PC-9 (cell line): ENCODE data around the gene LAGE3. TPM values are rescaled to one million over a fixed set of nuclear protein-coding genes. Genes with fewer than 3 reads are reported as not detected.
A peak's percentile ranks its signal among the peaks of the same experiment; 100 is the strongest.

ENCODE experiments used
- BruUV-seq: library from RNA; stranded (reverse); fragments of 400-500 nt; replicated peaks from 2 replicates; lab custom pipeline; 2021; lab: Mats Ljungman, UMichigan
- CTCF ChIA-PET: fragments of 300-600 bp; sonication (Branson Sonifier 250); formaldehyde crosslinking; loops from one replicate; lab custom pipeline; 2022; ENCODE audit warnings: antibody characterized with exemption; lab: Charles Lee
- POLR2A ChIA-PET: fragments of 300-600 bp; sonication (Branson Sonifier 250); formaldehyde crosslinking; loops from one replicate; lab custom pipeline; 2022; ENCODE audit warnings: antibody characterized with exemption; ENCODE audit not compliant: unreplicated experiment; lab: Charles Lee
- DNase-seq, 2 experiments: peaks; one replicate each; pipeline versions ENCODE4 v3.0.0 to v3.0.0-alpha.2; 2015 to 2022; ENCODE audit warnings: mixed read lengths in 1 of 2
- H2AFZ ChIP-seq: fragments of 200-600 bp; sonication (generic); 2 replicates; pipeline ENCODE4 v1.8.1; 2017; ENCODE audit warnings: antibody characterized with exemption
- H3F3A ChIP-seq: fragments of 200-600 bp; sonication (generic); 2 replicates; pipeline ENCODE4 v1.8.1; 2017; ENCODE audit warnings: antibody characterized with exemption, mild to moderate bottlenecking, low read depth; ENCODE audit not compliant: insufficient read depth
- H3K27ac ChIP-seq: fragments of 200-600 bp; sonication (generic); 2 replicates; pipeline ENCODE4 v1.6.1; 2016; ENCODE audit warnings: mixed run types
- H3K27me3 ChIP-seq: fragments of 200-600 bp; sonication (generic); 2 replicates; pipeline ENCODE4 v1.6.1; 2016; ENCODE audit warnings: low read depth, mixed run types; ENCODE audit not compliant: insufficient read depth
- H3K36me3 ChIP-seq: fragments of 200-600 bp; sonication (generic); 2 replicates; pipeline ENCODE4 v1.6.1; 2016; ENCODE audit warnings: low read depth, mixed run types
- H3K4me1 ChIP-seq: fragments of 200-600 bp; sonication (generic); replicated peaks from 2 replicates; pipeline ENCODE4 v1.6.1; 2016; ENCODE audit warnings: mixed run types; ENCODE audit not compliant: insufficient read depth
- H3K4me2 ChIP-seq: fragments of 200-600 bp; sonication (generic); 2 replicates; pipeline ENCODE4 v1.6.1; 2017; ENCODE audit warnings: mixed run types
- H3K4me3 ChIP-seq: fragments of 200-600 bp; sonication (generic); 2 replicates; pipeline ENCODE4 v1.6.1; 2016; ENCODE audit warnings: mixed run types
- H3K79me2 ChIP-seq: fragments of 200-600 bp; sonication (generic); 2 replicates; pipeline ENCODE4 v1.6.1; 2017; ENCODE audit warnings: low read depth, mixed run types
- H3K9me2 ChIP-seq: fragments of 200-600 bp; sonication (generic); 2 replicates; pipeline ENCODE4 v1.8.1; 2017; ENCODE audit warnings: mild to moderate bottlenecking; ENCODE audit not compliant: insufficient read depth
- H3K9me3 ChIP-seq: fragments of 200-600 bp; sonication (generic); 2 replicates; pipeline ENCODE4 v1.8.1; 2016; ENCODE audit warnings: low read depth; ENCODE audit not compliant: insufficient read depth
- H4K20me1 ChIP-seq: fragments of 200-600 bp; sonication (generic); 2 replicates; pipeline ENCODE4 v1.8.1; 2017; ENCODE audit not compliant: insufficient read depth
- CTCF ChIP-seq: fragments of 200-600 bp; sonication (generic); conservative IDR thresholded peaks from 2 replicates; pipeline ENCODE4 v1.6.1; 2017; ENCODE audit warnings: mixed run types, antibody characterized with exemption, mild to moderate bottlenecking, moderate library complexity
- EZH2 ChIP-seq: fragments of 200-600 bp; sonication (generic); IDR thresholded peaks from 2 replicates; pipeline ENCODE4 v1.8.0; 2017; ENCODE audit warnings: antibody characterized with exemption, low read depth
- intact Hi-C: fragments of 100-400 bp; cut with micrococcal nuclease; formaldehyde crosslinking; loops from one replicate; pipeline ENCODE4 v1.10.0; 2022; ENCODE audit not compliant: unreplicated experiment
- microRNA-seq: library from miRNA; unstranded; fragments of <30 nt; microRNA quantifications from one replicate; pipeline ENCODE4 v1.2.0, GENCODE V29; 2021; ENCODE audit warnings: borderline number of aligned reads, borderline replicate concordance
- total RNA-seq: library from RNA; stranded (reverse); gene quantifications from 2 replicates; pipeline ENCODE4 v1.2.3, GENCODE V29; 2021

The LAGE3 gene
- total RNA-seq, 1 experiment from 2014 or later: 63.9 TPM

GRCh38 chrX:154429711-154430110 lies 49.4 kb downstream of the LAGE3 start:
- H3K9me2 ChIP-seq: no peaks in the 10 kb centered on the region
- H3K4me2 ChIP-seq: peak overlapping the region; percentile 95
- H3F3A ChIP-seq: no peaks in the 10 kb centered on the region
- ChIA-PET CTCF (no interaction called here), POLR2A (interaction anchor here (0.6 kb wide), 1 partner anchor 47 kb away, joined by 4 read pairs; no protein-coding TSS in a partner anchor)
- H3K4me3 ChIP-seq: peak overlapping the region; percentile 67; the same call in 1 of the 2 replicates
- H4K20me1 ChIP-seq: no peaks in the 10 kb centered on the region
- peaks cover 19% of the 10 kb centered on the region for H3K79me2 ChIP-seq
- BruUV-seq: TSS peak; percentile 70
- peaks cover 6% of the 10 kb centered on the region for H3K4me1 ChIP-seq
- DNase-seq: no peak
- no peaks in the 10 kb centered on the region for H3K36me3 ChIP-seq
- no peaks in the 10 kb centered on the region for H3K9me3 ChIP-seq
- intact Hi-C loops: no loop called here
- H2AFZ ChIP-seq: no peak overlapping the region
- H3K27me3 ChIP-seq: no peaks in the 10 kb centered on the region
- TF ChIP-seq CTCF (no peak), EZH2 (no peak)
- no peak overlapping the region for H3K27ac ChIP-seq

GRCh38 chrX:154428176-154429171 lies 50.6 kb downstream of the LAGE3 start, which contains the start of gene ATP6AP1:
ATP6AP1 (plus strand) TSS chrX:154428677; CDS start chrX:154428693, 16 bp downstream.
- BruUV-seq: no TSS peak
- peaks cover 6% of the 10 kb centered on the region for H3K4me1 ChIP-seq
- H3K9me2 ChIP-seq: no peaks in the 10 kb centered on the region
- peak within 1 kb of the TSS; percentile 67 for H3K4me3 ChIP-seq
- peak within 1 kb of the TSS; percentile 95 for H3K4me2 ChIP-seq
- H4K20me1 ChIP-seq: no peaks in the 10 kb centered on the region
- H3K79me2 ChIP-seq: peaks cover 19% of the 10 kb centered on the region
- H3K9me3 ChIP-seq: no peaks in the 10 kb centered on the region
- H3F3A ChIP-seq: no peaks in the 10 kb centered on the region
- H2AFZ ChIP-seq: peak within 1 kb of the TSS; percentile 78
- DNase-seq: peak; percentile 83 to 97
- intact Hi-C loops: no loop called here
- TF ChIP-seq EZH2: no peak
- TF ChIP-seq CTCF: no peak
- no peaks in the 10 kb centered on the region for H3K27me3 ChIP-seq
- H3K36me3 ChIP-seq: no peaks in the 10 kb centered on the region
- POLR2A ChIA-PET: interaction anchor here (0.6 kb wide), 1 partner anchor 17 kb away, joined by 3 read pairs; no protein-coding TSS in a partner anchor
- CTCF ChIA-PET: interaction anchor here (0.5 kb wide), 1 partner anchor 52 kb away, joined by 4 read pairs; no protein-coding TSS in a partner anchor
- H3K27ac ChIP-seq: no peak within 1 kb of the TSS

Small RNA genes lying within 50 kb of the gene (microRNA-seq; reads per million reads assigned to microRNA genes)
- gene MIR6858: 5.4 reads per million

Other genes with a start within 250 kb of the LAGE3 start
- not detected in 2 replicates for gene OPN1MW3, start 221.7 kb downstream of the LAGE3 start, total RNA-seq
- not detected in 2 replicates for gene TEX28, start 184.2 kb downstream of the LAGE3 start, total RNA-seq
- gene TKTL1, start 183.5 kb downstream of the LAGE3 start, total RNA-seq: not detected in 2 replicates
- gene FLNA, start 104.6 kb downstream of the LAGE3 start, total RNA-seq: 1,841 and 2,308 TPM in 2 replicates
- gene EMD, start 100.0 kb downstream of the LAGE3 start, total RNA-seq: 132 and 164 TPM in 2 replicates
- 3,447 and 3,685 TPM in 2 replicates for gene RPL10, start 80.9 kb downstream of the LAGE3 start, total RNA-seq
- 25.9 and 28.3 TPM in 2 replicates for gene DNASE1L1, start 70.0 kb downstream of the LAGE3 start, total RNA-seq
- gene TAFAZZIN, start 67.7 kb downstream of the LAGE3 start, total RNA-seq: 95.8 and 134 TPM in 2 replicates
- 112 and 119 TPM in 2 replicates for gene ATP6AP1, start 50.6 kb downstream of the LAGE3 start, total RNA-seq
- 116 and 123 TPM in 2 replicates for gene GDI1, start 42.1 kb downstream of the LAGE3 start, total RNA-seq
- 82.1 and 89.4 TPM in 2 replicates for gene FAM50A, start 35.1 kb downstream of the LAGE3 start, total RNA-seq
- gene PLXNA3, start 21.0 kb downstream of the LAGE3 start, total RNA-seq: 109 and 124 TPM in 2 replicates
- 80.7 and 81.6 TPM in 2 replicates for gene UBL4A, start 7.3 kb upstream of the LAGE3 start, total RNA-seq
- 38.3 and 54.9 TPM in 2 replicates for gene SLC10A3, start 11.3 kb upstream of the LAGE3 start, total RNA-seq
- gene FAM3A, start 37.0 kb upstream of the LAGE3 start, total RNA-seq: 60.3 and 69.3 TPM in 2 replicates
- gene G6PD, start 67.6 kb upstream of the LAGE3 start, total RNA-seq: 987 and 1,283 TPM in 2 replicates
- gene IKBKG, start 68.3 kb upstream of the LAGE3 start, total RNA-seq: 68.3 and 69.4 TPM in 2 replicates
- gene CTAG1A, start 105.9 kb upstream of the LAGE3 start, total RNA-seq: not detected in 2 replicates
- not detected in 2 replicates for gene CTAG1B, start 140.0 kb upstream of the LAGE3 start, total RNA-seq
- gene CTAG2, start 174.3 kb upstream of the LAGE3 start, total RNA-seq: not detected in 2 replicates